HepG2 (cell line): ENCODE results near the gene PCDHGB7. TPM values are rescaled to one million over a fixed set of nuclear protein-coding genes. Genes with fewer than 3 reads are reported as not detected.

ENCODE experiments used
- ATAC-seq: fragments of 200-7000 bp; cut with Tn5 transposase; 3 replicates; pipeline ENCODE4 v1.9.1; 2020; ENCODE audit warnings: mild to moderate bottlenecking, moderate library complexity
- BruUV-seq: library from RNA; stranded (reverse); fragments of 400-500 nt; replicated peaks from 2 replicates; lab custom pipeline; 2021; lab: Mats Ljungman, UMichigan
- CTCF ChIA-PET: fragments of 300-600 bp; formaldehyde crosslinking; extraction: SDS; loops from one replicate; lab custom pipeline; 2021; ENCODE audit warnings: low total read pairs, inconsistent platforms, low intra/inter-chr PET ratio; lab: Yijun Ruan, JAX
- POLR2A ChIA-PET: fragments of 350-600 bp; sonication (Branson Sonifier 250); formaldehyde crosslinking; loops from one replicate; lab custom pipeline; 2020; ENCODE audit warnings: antibody characterized with exemption, inconsistent platforms; lab: Yijun Ruan, JAX
- DNase-seq: peaks from one replicate; pipeline ENCODE4 v3.0.0-alpha.2; 2015; ENCODE audit warnings: low spot score
- FAIRE-seq: peaks from 3 replicates; lab custom pipeline; 2011; peaks lifted over from hg19 to GRCh38; lab: Jason Lieb, UNC
- H2AFZ ChIP-seq: one replicate; pipeline ENCODE4 v1.6.1; 2011; ENCODE audit warnings: low read length, inconsistent platforms
- H3K27ac ChIP-seq: fragments of 300-600 bp; 3 replicates; pipeline ENCODE4 v1.8.0; 2011; ENCODE audit warnings: mixed run types, mild to moderate bottlenecking, mixed read lengths, low read length, inconsistent platforms; ENCODE audit not compliant: insufficient read depth; ENCODE audit errors: extremely low read length
- H3K27me3 ChIP-seq, 2 experiments: fragments of 200-600 bp in 1 of 2; 2 replicates in 1 of 2; 3 replicates in 1 of 2; pipeline versions ENCODE4 v1.6.0 to v1.8.0; 2011; ENCODE audit warnings: low read length in 2 of 2, mild to moderate bottlenecking in 2 of 2, moderate library complexity in 2 of 2, inconsistent platforms in 1 of 2; ENCODE audit not compliant: insufficient read depth in 2 of 2, control insufficient read depth in 1 of 2
- H3K36me3 ChIP-seq, 2 experiments: fragments of 200-600 bp in 1 of 2; replicated peaks in 1 of 2; 2 replicates in 1 of 2; 3 replicates in 1 of 2; pipeline versions ENCODE4 v1.5.1 to v1.8.0; 2011; ENCODE audit warnings: low read length in 2 of 2, inconsistent platforms in 1 of 2; ENCODE audit not compliant: insufficient read depth in 2 of 2, control insufficient read depth in 1 of 2
- H3K4me1 ChIP-seq: 2 replicates; pipeline ENCODE4 v1.5.1; 2012; ENCODE audit warnings: low read length, inconsistent platforms; ENCODE audit not compliant: insufficient read depth
- H3K4me2 ChIP-seq: 2 replicates; pipeline ENCODE4 v1.6.0; 2011; ENCODE audit warnings: low read depth, low read length, inconsistent platforms
- H3K4me3 ChIP-seq, 3 experiments: fragments of 200-600 bp in 1 of 3; sonication (generic), shearing (Covaris generic) in 1 of 3; replicated peaks in 1 of 3; 2 replicates each; pipeline ENCODE4 v1.5.1; 2011 to 2016; ENCODE audit warnings: low read length in 3 of 3, inconsistent platforms in 2 of 3, low read depth in 2 of 3, mild to moderate bottlenecking in 2 of 3, control low read depth in 1 of 3, mixed read lengths in 1 of 3; ENCODE audit not compliant: insufficient read depth in 1 of 3
- H3K79me2 ChIP-seq: one replicate; pipeline ENCODE4 v1.6.1; 2011; ENCODE audit warnings: low read length, inconsistent platforms; ENCODE audit not compliant: insufficient read depth
- H3K9ac ChIP-seq: 2 replicates; pipeline ENCODE4 v1.6.0; 2011; ENCODE audit warnings: mild to moderate bottlenecking, low read depth, low read length, inconsistent platforms; ENCODE audit not compliant: insufficient read depth
- H3K9me3 ChIP-seq: 2 replicates; pipeline ENCODE4 v1.5.1; 2012; ENCODE audit warnings: mild to moderate bottlenecking, low read length
- H4K20me1 ChIP-seq: 2 replicates; pipeline ENCODE4 v1.6.0; 2011; ENCODE audit warnings: inconsistent platforms, mild to moderate bottlenecking, low read length, moderate library complexity; ENCODE audit not compliant: insufficient read depth
- ARID4A ChIP-seq: sonication (generic); formaldehyde crosslinking; IDR thresholded peaks from 2 replicates; pipeline ENCODE4 v1.5.0; 2020; ENCODE audit warnings: mild to moderate bottlenecking, missing genetic modification reagents, borderline replicate concordance
- MLLT10 ChIP-seq: sonication (generic); formaldehyde crosslinking; IDR thresholded peaks from 2 replicates; pipeline ENCODE4 v1.4.0; 2020; ENCODE audit warnings: missing genetic modification reagents
- NFKBIZ ChIP-seq: IDR thresholded peaks from 2 replicates; pipeline ENCODE4 v1.6.1; 2018; ENCODE audit warnings: missing genetic modification reagents, missing compliant biosample characterization
- NPAS2 ChIP-seq: sonication (generic); formaldehyde crosslinking; IDR thresholded peaks from 2 replicates; pipeline ENCODE4 v1.8.0; 2022; ENCODE audit warnings: mild to moderate bottlenecking, missing genetic modification reagents, borderline replicate concordance
- SALL1 ChIP-seq: sonication (generic); formaldehyde crosslinking; IDR thresholded peaks from 2 replicates; pipeline ENCODE4 v1.8.0; 2022; ENCODE audit warnings: mild to moderate bottlenecking, missing genetic modification reagents
- SAP130 ChIP-seq: IDR thresholded peaks from 2 replicates; pipeline ENCODE4 v1.6.1; 2016; ENCODE audit warnings: low read depth
- THAP9 ChIP-seq: sonication (generic); formaldehyde crosslinking; IDR thresholded peaks from 2 replicates; pipeline ENCODE4; 2020; ENCODE audit warnings: missing genetic modification reagents, mild to moderate bottlenecking, borderline replicate concordance
- YY1 ChIP-seq: IDR thresholded peaks from 2 replicates; pipeline ENCODE4 v1.6.1; 2011; ENCODE audit warnings: low read length, low read depth, moderate library complexity, mild to moderate bottlenecking; ENCODE audit not compliant: insufficient read depth, insufficient replicate concordance
- ZMYM4 ChIP-seq: sonication (generic); formaldehyde crosslinking; IDR thresholded peaks from 2 replicates; pipeline ENCODE4 v1.8.1; 2023; ENCODE audit warnings: mild to moderate bottlenecking, missing genetic modification reagents
- WGBS: methylation state at CpG from one replicate; pipeline ENCODE4 v1.1.6; 2017; ENCODE audit warnings: low lambda C conversion rate; 5-methylcytosine and 5-hydroxymethylcytosine counted together
- in situ Hi-C: cut with HindIII; loops from 2 replicates; pipeline ENCODE4 v1.10.0; 2017; ENCODE audit warnings: low pct_unique_long_range_greater_than_20kb; ENCODE audit not compliant: extremely low pct_ligation_motif_present
- intact Hi-C: fragments of 100-400 bp; cut with micrococcal nuclease; formaldehyde crosslinking; loops from one replicate; pipeline ENCODE4 v1.10.0; 2022; ENCODE audit not compliant: unreplicated experiment
- polyA plus RNA-seq, 8 experiments: library from polyadenylated mRNA; depleted of rRNA in 3 of 8; stranded (reverse) in 7 of 8; unstranded in 1 of 8; fragments of >200 nt; fragmentation: Illumina TruSeq in 4 of 8; extraction: Trizol in 4 of 8; gene quantifications; 2 replicates each; pipeline versions ENCODE4 v1.2.1 to v1.2.3, GENCODE V29; 2011 to 2016; ENCODE audit warnings: low read depth in 4 of 8, missing spikeins in 1 of 8, mixed read lengths in 1 of 8; ENCODE audit not compliant: insufficient read depth in 1 of 8
- total RNA-seq, 5 experiments: library from RNA; depleted of rRNA; stranded (reverse); fragments of >200 nt; fragmentation: Illumina TruSeq; extraction: Trizol; gene quantifications; 2 replicates each; pipeline ENCODE4 v1.2.3, GENCODE V29; 2016; ENCODE audit warnings: low read depth in 1 of 5

The PCDHGB7 gene
- total and polyA plus RNA-seq, 2 of the 13 experiments (the other 11 are each of a cell fraction or from before 2014, with no cell fraction given) = 0.08 to 0.18 TPM

DNA sequence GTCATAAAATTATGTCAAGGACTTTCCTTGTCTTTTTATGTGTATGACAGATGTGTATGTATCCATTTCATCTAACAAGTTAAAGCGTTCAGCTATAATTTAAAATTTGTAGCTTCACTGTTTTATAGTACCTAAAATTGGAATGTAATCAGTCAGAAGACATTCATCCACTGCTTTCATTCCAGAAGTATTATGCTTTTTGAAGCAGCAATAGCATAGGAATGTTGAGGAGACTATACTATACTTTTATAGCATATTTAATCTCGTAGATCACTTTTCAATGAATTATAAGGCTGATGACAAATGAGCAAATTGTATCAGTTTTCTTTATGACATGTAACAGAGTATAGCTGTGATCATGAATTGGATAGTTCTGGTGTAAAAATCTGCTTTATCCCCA lies 19.7 kb downstream of the PCDHGB7 start:
- no peaks in the 10 kb centered on the region for H3K79me2 ChIP-seq
- no peaks in the 10 kb centered on the region for H3K27me3 ChIP-seq
- ChIA-PET POLR2A (no interaction called here), CTCF (no interaction called here)
- H3K4me1 ChIP-seq = no peaks in the 10 kb centered on the region
- no TSS peak for BruUV-seq
- no peak overlapping the region for H3K9ac ChIP-seq
- TF ChIP-seq ARID4A (CRISPR knock-in tag) (no peak), SALL1 (CRISPR knock-in tag) (no peak), ZMYM4 (CRISPR knock-in tag) (no peak), MLLT10 (CRISPR knock-in tag) (no peak), THAP9 (CRISPR knock-in tag) (no peak), NPAS2 (CRISPR knock-in tag) (no peak), YY1 (no peak), SAP130 (CRISPR knock-in tag) (no peak), NFKBIZ (no peak)
- ATAC-seq (no peak), FAIRE-seq (no peak), DNase-seq (no peak)
- no peaks in the 10 kb centered on the region for H4K20me1 ChIP-seq
- no peak overlapping the region for H3K27ac ChIP-seq
- in situ Hi-C loops = no loop called here
- 9% methylated on average over 2 of the region's 2 CpGs for WGBS
- intact Hi-C loops = no loop called here
- no peak overlapping the region for H3K4me3 ChIP-seq
- H3K36me3 ChIP-seq = no peaks in the 10 kb centered on the region
- H2AFZ ChIP-seq = no peak overlapping the region
- peaks cover 1% of the 10 kb centered on the region; the same call in 1 of the 2 replicates for H3K9me3 ChIP-seq
- H3K4me2 ChIP-seq = no peak overlapping the region
